GM12878 (cell line): ENCODE data around the gene RBPJ. TPM values are rescaled to one million over a fixed set of nuclear protein-coding genes. Genes with fewer than 3 reads are reported as not detected.

Experiments used
- FOXM1 ChIP-seq: IDR thresholded peaks from 2 replicates; pipeline ENCODE4 v1.6.1; 2012; ENCODE audit warnings: low read depth, mild to moderate bottlenecking, inconsistent platforms, low read length, moderate library complexity
- NR2C1 ChIP-seq: fragments of 450-650 bp; IDR thresholded peaks from 2 replicates; pipeline ENCODE4 v1.6.1; 2017; ENCODE audit warnings: antibody characterized with exemption, mild to moderate bottlenecking, moderate library complexity
- NRF1 ChIP-seq: conservative IDR thresholded peaks from 2 replicates; pipeline ENCODE4 v1.6.1; 2011; ENCODE audit warnings: mild to moderate bottlenecking, low read depth, low read length, improper control_type of control experiment
- SMC3 ChIP-seq: IDR thresholded peaks from 2 replicates; pipeline ENCODE4 v1.6.1; 2011; ENCODE audit warnings: low read length, improper control_type of control experiment, borderline replicate concordance
- polyA plus RNA-seq, 11 experiments: library from polyadenylated mRNA; depleted of rRNA in 4 of 11; unstranded in 6 of 11; stranded (reverse) in 5 of 11; fragments of >200 nt; fragmentation: Nextera tagmentation in 4 of 11; fragmentation: Illumina TruSeq in 1 of 11; extraction: Ambion mirVana in 4 of 11; extraction: Trizol in 1 of 11; gene quantifications; 1 replicate in 1 of 11; 2 replicates in 10 of 11; pipeline versions ENCODE4 v1.2.1 to v1.2.3, GENCODE V29; 2011 to 2016; ENCODE audit warnings: inconsistent platforms in 2 of 11, missing spikeins in 2 of 11, low read depth in 1 of 11
- total RNA-seq, 4 experiments: library from RNA; depleted of rRNA in 3 of 4; stranded (reverse); fragments of >200 nt in 3 of 4; fragmentation: Illumina TruSeq in 1 of 4; extraction: Trizol in 1 of 4; gene quantifications; 2 replicates each; pipeline versions ENCODE4 v1.2.1 to v1.2.3, GENCODE V29; 2013 to 2021
- TF ChIP-seq, protein P1 (sequence below), 3 experiments: IDR thresholded peaks in 2 of 3; conservative IDR thresholded peaks in 1 of 3; 2 replicates each; pipeline ENCODE4 v1.5.1; 2011; ENCODE audit warnings: low read depth in 3 of 3, low read length in 3 of 3, mild to moderate bottlenecking in 3 of 3, control low read depth in 2 of 3, moderate library complexity in 2 of 3, inconsistent platforms in 1 of 3, mixed read lengths in 1 of 3; ENCODE audit not compliant: control insufficient read depth in 2 of 3, insufficient read depth in 1 of 3; ENCODE audit errors: extremely low read depth in 1 of 3
- TF ChIP-seq, protein P2 (sequence below): IDR thresholded peaks from 2 replicates; pipeline ENCODE4 v1.6.1; 2011; ENCODE audit warnings: low read depth, low read length, improper control_type of control experiment, borderline replicate concordance

The RBPJ gene
- total and polyA plus RNA-seq, 10 of the 15 experiments (the other 5 are each of a cell fraction or from before 2014, with no cell fraction given), result 24.5 to 87.6 (median 41.6) TPM

- peak; percentile 72; the same call in 1 of the 2 replicates for TF ChIP-seq SMC3
- TF ChIP-seq, protein P1, sequence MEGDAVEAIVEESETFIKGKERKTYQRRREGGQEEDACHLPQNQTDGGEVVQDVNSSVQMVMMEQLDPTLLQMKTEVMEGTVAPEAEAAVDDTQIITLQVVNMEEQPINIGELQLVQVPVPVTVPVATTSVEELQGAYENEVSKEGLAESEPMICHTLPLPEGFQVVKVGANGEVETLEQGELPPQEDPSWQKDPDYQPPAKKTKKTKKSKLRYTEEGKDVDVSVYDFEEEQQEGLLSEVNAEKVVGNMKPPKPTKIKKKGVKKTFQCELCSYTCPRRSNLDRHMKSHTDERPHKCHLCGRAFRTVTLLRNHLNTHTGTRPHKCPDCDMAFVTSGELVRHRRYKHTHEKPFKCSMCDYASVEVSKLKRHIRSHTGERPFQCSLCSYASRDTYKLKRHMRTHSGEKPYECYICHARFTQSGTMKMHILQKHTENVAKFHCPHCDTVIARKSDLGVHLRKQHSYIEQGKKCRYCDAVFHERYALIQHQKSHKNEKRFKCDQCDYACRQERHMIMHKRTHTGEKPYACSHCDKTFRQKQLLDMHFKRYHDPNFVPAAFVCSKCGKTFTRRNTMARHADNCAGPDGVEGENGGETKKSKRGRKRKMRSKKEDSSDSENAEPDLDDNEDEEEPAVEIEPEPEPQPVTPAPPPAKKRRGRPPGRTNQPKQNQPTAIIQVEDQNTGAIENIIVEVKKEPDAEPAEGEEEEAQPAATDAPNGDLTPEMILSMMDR (IDR thresholded peaks at IDR 0.05 in 2 of 3, conservative IDR thresholded peaks at IDR 0.05 in 1 of 3; ENCODE audit: control insufficient read depth in 2 of 3, extremely low read depth in 1 of 3, insufficient read depth in 1 of 3, low read depth in 3 of 3, low read length in 3 of 3), result peak; percentile 53 to 65 (median 59); a peak in 5 of 6 replicates
- TF ChIP-seq, protein P2, sequence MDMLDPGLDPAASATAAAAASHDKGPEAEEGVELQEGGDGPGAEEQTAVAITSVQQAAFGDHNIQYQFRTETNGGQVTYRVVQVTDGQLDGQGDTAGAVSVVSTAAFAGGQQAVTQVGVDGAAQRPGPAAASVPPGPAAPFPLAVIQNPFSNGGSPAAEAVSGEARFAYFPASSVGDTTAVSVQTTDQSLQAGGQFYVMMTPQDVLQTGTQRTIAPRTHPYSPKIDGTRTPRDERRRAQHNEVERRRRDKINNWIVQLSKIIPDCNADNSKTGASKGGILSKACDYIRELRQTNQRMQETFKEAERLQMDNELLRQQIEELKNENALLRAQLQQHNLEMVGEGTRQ, result no peak
- TF ChIP-seq NR2C1, result no peak
- no peak for TF ChIP-seq NRF1
- TF ChIP-seq FOXM1, result no peak
Measured at GRCh38 chr4:26459054-26459755, 138.4 kb downstream of the RBPJ start (continued).
